VCaP (cell line): ENCODE data around the gene TBX5.

Experiments used
- H3K27ac ChIP-seq: fragments of 450-650 bp; 2 replicates; pipeline ENCODE4 v1.5.1; 2017
- CTCF ChIP-seq: fragments of 450-650 bp; conservative IDR thresholded peaks from 2 replicates; pipeline ENCODE4 v1.5.1; 2017; ENCODE audit warnings: mild to moderate bottlenecking, moderate library complexity

Gene TBX5

DNA sequence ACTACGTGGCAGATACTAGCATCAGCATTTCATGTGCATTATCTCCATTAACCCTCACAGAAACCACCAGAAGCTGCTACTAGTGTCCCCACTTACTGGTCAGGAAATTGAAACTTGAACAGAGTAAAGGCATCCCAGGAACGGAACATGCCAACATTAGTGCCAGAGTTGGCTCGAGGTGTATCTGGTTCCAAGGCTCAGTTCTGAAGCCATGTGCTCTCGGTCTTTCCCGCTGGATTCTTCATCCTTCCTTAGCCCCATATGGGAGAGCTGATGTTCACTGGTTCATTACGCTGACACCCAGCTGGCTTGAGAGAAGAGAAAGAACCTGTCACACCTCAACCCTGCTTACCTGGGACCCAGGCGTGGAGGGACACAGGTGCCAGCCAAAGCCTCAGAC lies 91.5 kb downstream of the TBX5 start:
- no peak for TF ChIP-seq CTCF
- no peak overlapping the region for H3K27ac ChIP-seq

DNA sequence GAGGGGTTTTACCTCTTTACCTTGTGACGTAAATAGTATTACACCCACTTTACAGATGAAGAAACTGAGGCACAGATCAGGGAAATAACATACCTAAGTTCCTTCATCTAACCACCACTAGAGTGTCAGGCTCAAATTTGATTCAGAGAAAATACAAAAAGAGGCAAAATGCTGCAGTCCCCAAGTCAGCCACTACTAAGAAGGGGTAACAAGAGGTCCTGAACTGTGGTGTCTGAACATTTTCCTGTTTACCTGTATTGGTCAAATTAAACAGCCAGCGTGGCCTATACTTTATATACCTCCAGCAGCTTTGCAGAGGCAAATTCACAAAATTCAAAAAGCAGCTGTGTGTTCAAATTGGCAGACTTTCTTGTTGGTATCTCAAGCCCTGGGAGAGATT lies 92.0 kb downstream of the TBX5 start:
- no peak overlapping the region for H3K27ac ChIP-seq
- TF ChIP-seq CTCF, result no peak

- no peak for TF ChIP-seq CTCF
- H3K27ac ChIP-seq, result no peak overlapping the region
Measured at GRCh38 chr12:114311974-114312373, 94.0 kb downstream of the TBX5 start.

DNA sequence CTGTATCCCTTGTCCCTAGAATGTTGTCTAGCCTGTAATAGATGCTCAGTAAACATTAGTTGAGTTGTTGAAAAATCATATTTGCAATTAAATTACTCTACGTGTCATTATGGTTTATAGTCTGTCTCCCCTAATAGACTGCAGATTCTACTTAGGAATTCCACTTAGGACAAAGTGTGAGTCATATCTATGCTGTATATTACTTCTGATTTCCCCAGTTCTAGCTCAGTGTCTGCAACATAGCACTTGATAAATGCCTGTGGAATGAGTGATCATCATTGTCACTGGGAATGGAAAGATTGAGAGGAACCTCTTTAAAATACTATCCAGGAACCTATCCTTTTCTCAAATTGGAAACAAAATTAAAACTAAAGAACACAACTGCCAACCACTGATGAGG lies 99.3 kb downstream of the TBX5 start:
- no peak overlapping the region for H3K27ac ChIP-seq
- no peak for TF ChIP-seq CTCF

GRCh38 chr12:114305446-114305845 lies 100.5 kb downstream of the TBX5 start:
- TF ChIP-seq CTCF, result no peak
- no peak overlapping the region for H3K27ac ChIP-seq
